SK-N-SH (cell line): Measurements from ENCODE around the gene LARGE2.

Experiments
- CTCF ChIP-seq: fragments of 200-600 bp; sonication (generic); IDR thresholded peaks from 2 replicates; pipeline ENCODE4 v1.6.1; 2017; ENCODE audit warnings: antibody characterized with exemption, mild to moderate bottlenecking, moderate library complexity
- RFX5 ChIP-seq: IDR thresholded peaks from 2 replicates; pipeline ENCODE4 v1.6.1; 2012; ENCODE audit warnings: mild to moderate bottlenecking, improper control_type of control experiment, low read length
- USF2 ChIP-seq: fragments of 150-350 bp; IDR thresholded peaks from 2 replicates; pipeline ENCODE4 v1.6.1; 2017; ENCODE audit warnings: antibody characterized with exemption, low read length, low read depth, borderline replicate concordance
- TF ChIP-seq, protein P1 (sequence below): IDR thresholded peaks from 2 replicates; pipeline ENCODE4 v1.4.0; 2012; ENCODE audit warnings: low read depth
- TF ChIP-seq, protein P2 (sequence below): IDR thresholded peaks from 2 replicates; pipeline ENCODE4 v1.4.0; 2012; ENCODE audit warnings: low read depth, borderline replicate concordance

- TF ChIP-seq, protein P1, sequence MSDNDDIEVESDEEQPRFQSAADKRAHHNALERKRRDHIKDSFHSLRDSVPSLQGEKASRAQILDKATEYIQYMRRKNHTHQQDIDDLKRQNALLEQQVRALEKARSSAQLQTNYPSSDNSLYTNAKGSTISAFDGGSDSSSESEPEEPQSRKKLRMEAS, result no peak
- TF ChIP-seq CTCF, result no peak
- TF ChIP-seq, protein P2, sequence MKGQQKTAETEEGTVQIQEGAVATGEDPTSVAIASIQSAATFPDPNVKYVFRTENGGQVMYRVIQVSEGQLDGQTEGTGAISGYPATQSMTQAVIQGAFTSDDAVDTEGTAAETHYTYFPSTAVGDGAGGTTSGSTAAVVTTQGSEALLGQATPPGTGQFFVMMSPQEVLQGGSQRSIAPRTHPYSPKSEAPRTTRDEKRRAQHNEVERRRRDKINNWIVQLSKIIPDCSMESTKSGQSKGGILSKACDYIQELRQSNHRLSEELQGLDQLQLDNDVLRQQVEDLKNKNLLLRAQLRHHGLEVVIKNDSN, result no peak
- no peak for TF ChIP-seq USF2
- TF ChIP-seq RFX5, result no peak
These were observed 9.3 kb downstream of the LARGE2 start for GRCh38 chr11:45931739-45932138.
